ENCODE data around the gene AGXT2. TPM values are rescaled to one million over a fixed set of nuclear protein-coding genes. Genes with fewer than 3 reads are reported as not detected.

Gene AGXT2
- total RNA-seq, 3 donors from 2014 or later (not counting 1 experiment from before 2014, with no cell fraction given) = not detected

DNA sequence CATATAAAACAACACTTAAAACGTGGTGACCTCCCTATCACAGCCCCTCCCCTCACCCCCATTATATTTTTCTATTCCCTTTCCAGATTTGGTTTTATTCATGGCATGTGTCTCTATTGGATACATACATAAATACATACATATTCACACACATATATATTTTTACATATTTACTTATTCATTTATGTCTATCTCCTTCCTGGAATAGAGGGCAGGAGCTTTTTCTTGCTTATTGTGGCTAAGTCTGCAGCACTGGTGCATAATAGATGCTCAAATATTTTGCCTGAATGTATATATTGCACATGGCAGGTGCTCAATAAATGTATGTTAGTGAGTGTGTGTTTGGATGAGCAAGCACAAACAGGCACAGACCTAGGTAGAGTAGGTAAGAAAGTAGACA is 2.5 kb downstream of the AGXT2 start:
- no peaks in the 10 kb centered on the region for H3K27me3 ChIP-seq (ENCODE audit: control insufficient read depth, insufficient read depth, low read length)
- Mint-ChIP-seq H3K27ac (no peak overlapping the region), H3K36me3 (no peaks in the 10 kb centered on the region), H3K27me3 (ENCODE audit: low read depth in 2 of 2) (peaks cover 0 to 7% of the 10 kb centered on the region in 2 donors), H3K9me3 (peaks cover 0 to 5% of the 10 kb centered on the region in 2 donors), H3K4me3 (no peak overlapping the region), H3K4me1 (no peaks in the 10 kb centered on the region)
- H3K4me1 ChIP-seq (ENCODE audit: control insufficient read depth, insufficient read depth, low read length) = no peaks in the 10 kb centered on the region
- no peaks in the 10 kb centered on the region for H3K9me3 ChIP-seq (ENCODE audit: control insufficient read depth, insufficient read depth, low read length)
- no peak overlapping the region for H3K27ac ChIP-seq (ENCODE audit: low read length)
- 53% methylated on average over 1 of the region's 1 CpG for WGBS (ENCODE audit: insufficient coverage)
- H3K4me3 ChIP-seq (ENCODE audit: low read length) = no peak overlapping the region
- no peaks in the 10 kb centered on the region for H3K36me3 ChIP-seq (ENCODE audit: control insufficient read depth, insufficient read depth, low read length)
- TF ChIP-seq, protein P1, sequence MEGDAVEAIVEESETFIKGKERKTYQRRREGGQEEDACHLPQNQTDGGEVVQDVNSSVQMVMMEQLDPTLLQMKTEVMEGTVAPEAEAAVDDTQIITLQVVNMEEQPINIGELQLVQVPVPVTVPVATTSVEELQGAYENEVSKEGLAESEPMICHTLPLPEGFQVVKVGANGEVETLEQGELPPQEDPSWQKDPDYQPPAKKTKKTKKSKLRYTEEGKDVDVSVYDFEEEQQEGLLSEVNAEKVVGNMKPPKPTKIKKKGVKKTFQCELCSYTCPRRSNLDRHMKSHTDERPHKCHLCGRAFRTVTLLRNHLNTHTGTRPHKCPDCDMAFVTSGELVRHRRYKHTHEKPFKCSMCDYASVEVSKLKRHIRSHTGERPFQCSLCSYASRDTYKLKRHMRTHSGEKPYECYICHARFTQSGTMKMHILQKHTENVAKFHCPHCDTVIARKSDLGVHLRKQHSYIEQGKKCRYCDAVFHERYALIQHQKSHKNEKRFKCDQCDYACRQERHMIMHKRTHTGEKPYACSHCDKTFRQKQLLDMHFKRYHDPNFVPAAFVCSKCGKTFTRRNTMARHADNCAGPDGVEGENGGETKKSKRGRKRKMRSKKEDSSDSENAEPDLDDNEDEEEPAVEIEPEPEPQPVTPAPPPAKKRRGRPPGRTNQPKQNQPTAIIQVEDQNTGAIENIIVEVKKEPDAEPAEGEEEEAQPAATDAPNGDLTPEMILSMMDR (IDR thresholded peaks at IDR 0.05) = no peak
- DNase-seq (no peak), ATAC-seq (no peak)
- intact Hi-C loops (cut with micrococcal nuclease) = no loop called here

DNA sequence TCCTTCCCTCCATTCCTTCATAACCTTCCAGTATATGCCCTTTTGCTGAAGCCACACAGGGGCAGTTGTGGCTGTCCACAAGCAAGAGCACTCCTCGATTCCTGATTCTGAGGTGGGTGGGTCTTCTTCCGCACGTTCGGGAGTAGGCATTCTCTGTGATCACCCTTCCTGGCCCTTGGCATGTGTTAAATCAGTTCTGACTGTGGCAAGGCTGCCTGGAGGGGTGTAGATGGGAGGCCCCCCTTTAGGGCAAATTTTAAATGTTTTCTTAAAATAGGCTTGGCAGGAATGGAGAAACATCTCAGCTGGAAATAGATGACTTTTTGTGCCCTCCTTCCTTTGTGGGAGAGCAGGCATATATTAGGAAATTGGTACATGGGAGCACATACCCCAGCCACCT is 3.1 kb downstream of the AGXT2 start:
- 83% methylated on average over 4 of the region's 4 CpGs for WGBS (ENCODE audit: insufficient coverage)
- Mint-ChIP-seq H3K27me3 (ENCODE audit: low read depth in 2 of 2) (peaks cover 0 to 7% of the 10 kb centered on the region in 2 donors), H3K4me1 (no peaks in the 10 kb centered on the region), H3K36me3 (no peaks in the 10 kb centered on the region), H3K4me3 (no peak overlapping the region), H3K9me3 (peaks cover 0 to 5% of the 10 kb centered on the region in 2 donors), H3K27ac (no peak overlapping the region)
- Histone ChIP-seq H3K36me3 (ENCODE audit: control insufficient read depth, insufficient read depth, low read length) (no peaks in the 10 kb centered on the region), H3K27ac (ENCODE audit: low read length) (no peak overlapping the region), H3K4me3 (ENCODE audit: low read length) (no peak overlapping the region), H3K9me3 (ENCODE audit: control insufficient read depth, insufficient read depth, low read length) (no peaks in the 10 kb centered on the region), H3K27me3 (ENCODE audit: control insufficient read depth, insufficient read depth, low read length) (no peaks in the 10 kb centered on the region), H3K4me1 (ENCODE audit: control insufficient read depth, insufficient read depth, low read length) (no peaks in the 10 kb centered on the region)
- TF ChIP-seq, protein P1 (IDR thresholded peaks at IDR 0.05) = no peak
- no peak for ATAC-seq
- intact Hi-C loops (cut with micrococcal nuclease) = no loop called here
- DNase-seq = no peak

DNA sequence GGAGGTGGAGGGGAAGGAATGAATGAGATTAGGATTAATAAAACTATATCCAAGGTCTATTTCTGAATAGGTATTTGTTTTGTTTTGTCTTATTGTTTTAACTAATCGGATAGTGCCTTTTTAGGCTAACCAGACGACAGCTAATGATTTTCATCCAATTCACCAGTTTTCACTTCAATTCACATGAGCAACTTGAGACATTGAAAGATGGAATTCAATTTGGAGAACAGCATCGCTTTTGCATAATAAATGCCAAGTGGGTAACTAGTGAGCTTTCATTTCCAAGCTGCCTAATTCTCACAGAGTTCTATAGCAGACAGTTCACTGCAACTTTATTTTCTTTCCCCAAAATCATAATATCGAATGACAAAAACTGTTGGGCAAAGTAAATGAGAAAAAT is 5.0 kb downstream of the AGXT2 start:
- H3K4me3 ChIP-seq (ENCODE audit: low read length) = no peak overlapping the region
- Mint-ChIP-seq H3K27me3 (ENCODE audit: low read depth in 2 of 2) (peaks cover 0 to 3% of the 10 kb centered on the region in 2 donors), H3K27ac (no peak overlapping the region), H3K4me3 (no peak overlapping the region), H3K4me1 (no peaks in the 10 kb centered on the region), H3K9me3 (peaks cover 0 to 2% of the 10 kb centered on the region in 2 donors), H3K36me3 (no peaks in the 10 kb centered on the region)
- no peaks in the 10 kb centered on the region for H3K27me3 ChIP-seq (ENCODE audit: control insufficient read depth, insufficient read depth, low read length)
- TF ChIP-seq, protein P1 (IDR thresholded peaks at IDR 0.05) = no peak
- DNase-seq (no peak), ATAC-seq (no peak)
- intact Hi-C loops (cut with micrococcal nuclease) = no loop called here
- H3K9me3 ChIP-seq (ENCODE audit: control insufficient read depth, insufficient read depth, low read length) = no peaks in the 10 kb centered on the region
- H3K4me1 ChIP-seq (ENCODE audit: control insufficient read depth, insufficient read depth, low read length) = no peaks in the 10 kb centered on the region
- WGBS (ENCODE audit: insufficient coverage) = 70% methylated on average over 2 of the region's 4 CpGs
- no peaks in the 10 kb centered on the region for H3K36me3 ChIP-seq (ENCODE audit: control insufficient read depth, insufficient read depth, low read length)
- no peak overlapping the region for H3K27ac ChIP-seq (ENCODE audit: low read length)

DNA sequence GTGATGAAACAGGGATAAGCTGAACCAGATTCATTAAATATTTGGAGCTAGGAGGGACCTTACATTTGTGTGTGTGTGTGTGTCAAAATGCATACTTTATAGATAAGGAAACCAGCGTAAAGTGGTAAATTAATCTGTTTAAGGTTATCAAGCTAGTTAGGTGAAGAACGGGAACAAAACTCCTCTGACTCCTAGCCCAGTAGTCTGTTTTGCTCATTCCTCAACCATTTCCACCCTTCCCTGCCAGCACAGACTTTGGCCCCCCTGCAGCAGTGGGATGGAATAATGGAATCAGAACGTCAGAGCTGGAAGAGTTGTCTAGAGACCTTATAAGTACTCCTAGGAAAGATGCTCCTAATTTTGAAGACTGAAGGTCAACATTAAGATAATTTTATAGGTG is 6.5 kb downstream of the AGXT2 start:
- no peak overlapping the region for H3K27ac ChIP-seq (ENCODE audit: low read length)
- H3K27me3 ChIP-seq (ENCODE audit: control insufficient read depth, insufficient read depth, low read length) = no peaks in the 10 kb centered on the region
- peaks cover 2 to 7% of the 10 kb centered on the region in 2 donors for H3K27me3 Mint-ChIP-seq (ENCODE audit: low read depth in 2 of 2)
- H3K27ac Mint-ChIP-seq = no peak overlapping the region
- no peaks in the 10 kb centered on the region for H3K36me3 Mint-ChIP-seq
- no peaks in the 10 kb centered on the region for H3K4me1 Mint-ChIP-seq
- TF ChIP-seq, protein P1 (IDR thresholded peaks at IDR 0.05) = no peak
- no peak for DNase-seq
- intact Hi-C loops (cut with micrococcal nuclease) = no loop called here
- H3K36me3 ChIP-seq (ENCODE audit: control insufficient read depth, insufficient read depth, low read length) = no peaks in the 10 kb centered on the region
- H3K9me3 Mint-ChIP-seq = no peaks in the 10 kb centered on the region
- H3K4me3 ChIP-seq (ENCODE audit: low read length) = no peak overlapping the region
- H3K9me3 ChIP-seq (ENCODE audit: control insufficient read depth, insufficient read depth, low read length) = no peaks in the 10 kb centered on the region
- ATAC-seq = no peak
- H3K4me1 ChIP-seq (ENCODE audit: control insufficient read depth, insufficient read depth, low read length) = no peaks in the 10 kb centered on the region
- WGBS (ENCODE audit: insufficient coverage) = 90% methylated on average over 2 of the region's 3 CpGs
- no peak overlapping the region for H3K4me3 Mint-ChIP-seq
